GM08714 (cell line): ENCODE results near the gene CAMKK1.

ENCODE experiments used
- H3K4me3 ChIP-seq: fragments of 200-500 bp; sonication (Bioruptor generic); 2 replicates; pipeline ENCODE4 v1.5.1; 2014; ENCODE audit warnings: mild to moderate bottlenecking, low read length, inconsistent platforms
- ZNF274 ChIP-seq: IDR thresholded peaks from 2 replicates; pipeline ENCODE4 v1.6.1; 2012; ENCODE audit warnings: mild to moderate bottlenecking, low read depth, low read length

CAMKK1 gene

GRCh38 chr17:3893003-3893719 lies at the start of gene CAMKK1:
CAMKK1 (minus strand) TSS chr17:3893053; CDS start chr17:3885687, 7,366 bp downstream.
- H3K4me3 ChIP-seq = peak within 1 kb of the TSS; percentile 58; the same call in 1 of the 2 replicates
- TF ChIP-seq ZNF274 = no peak

GRCh38 chr17:3940965-3941698 lies 48.3 kb upstream of the CAMKK1 start:
- no peak for TF ChIP-seq ZNF274
- no peak overlapping the region for H3K4me3 ChIP-seq

- H3K4me3 ChIP-seq = no peak overlapping the region
Observed at GRCh38 chr17:3937359-3937758, 44.5 kb upstream of the CAMKK1 start.

GRCh38 chr17:3935825-3936355 lies 43.0 kb upstream of the CAMKK1 start:
- TF ChIP-seq ZNF274 = no peak
- no peak overlapping the region for H3K4me3 ChIP-seq

More at GRCh38 chr17:3937359-3937758, 44.5 kb upstream of the CAMKK1 start:
- TF ChIP-seq ZNF274 = no peak

GRCh38 chr17:3935140-3935542 lies 42.3 kb upstream of the CAMKK1 start:
- no peak for TF ChIP-seq ZNF274
- H3K4me3 ChIP-seq = no peak overlapping the region

GRCh38 chr17:3929764-3930163 lies 36.9 kb upstream of the CAMKK1 start:
- H3K4me3 ChIP-seq = no peak overlapping the region
- no peak for TF ChIP-seq ZNF274

- H3K4me3 ChIP-seq = no peak overlapping the region
- no peak for TF ChIP-seq ZNF274
Observed at GRCh38 chr17:3929181-3929580, 36.3 kb upstream of the CAMKK1 start.

- no peak for TF ChIP-seq ZNF274
- H3K4me3 ChIP-seq = no peak overlapping the region
Observed at GRCh38 chr17:3928406-3928805, 35.6 kb upstream of the CAMKK1 start.

GRCh38 chr17:3927628-3928340 lies 34.9 kb upstream of the CAMKK1 start:
- no peak for TF ChIP-seq ZNF274
- H3K4me3 ChIP-seq = no peak overlapping the region

GRCh38 chr17:3926860-3927627 lies 34.2 kb upstream of the CAMKK1 start:
- TF ChIP-seq ZNF274 = no peak
- no peak overlapping the region for H3K4me3 ChIP-seq

- no peak for TF ChIP-seq ZNF274
- H3K4me3 ChIP-seq = no peak overlapping the region
Observed at GRCh38 chr17:3925684-3926485, 33.0 kb upstream of the CAMKK1 start.

- H3K4me3 ChIP-seq = no peak overlapping the region
Observed at GRCh38 chr17:3924512-3925350, 31.9 kb upstream of the CAMKK1 start.

More at GRCh38 chr17:3924512-3925350, 31.9 kb upstream of the CAMKK1 start:
- TF ChIP-seq ZNF274 = no peak
